NT2/D1 (cell line): Measurements from ENCODE around the gene CH25H.

Experiments
- SUZ12 ChIP-seq: IDR thresholded peaks from 2 replicates; pipeline ENCODE4 v1.6.1; 2011; ENCODE audit not compliant: insufficient read length, insufficient read depth; ENCODE audit errors: extremely low read depth
- YY1 ChIP-seq: IDR thresholded peaks from 2 replicates; pipeline ENCODE4 v1.6.1; 2011; ENCODE audit not compliant: insufficient read length, insufficient read depth
- ZNF274 ChIP-seq: IDR thresholded peaks from 2 replicates; pipeline ENCODE4 v1.6.1; 2011; ENCODE audit warnings: mild to moderate bottlenecking, low read depth, low read length

DNA sequence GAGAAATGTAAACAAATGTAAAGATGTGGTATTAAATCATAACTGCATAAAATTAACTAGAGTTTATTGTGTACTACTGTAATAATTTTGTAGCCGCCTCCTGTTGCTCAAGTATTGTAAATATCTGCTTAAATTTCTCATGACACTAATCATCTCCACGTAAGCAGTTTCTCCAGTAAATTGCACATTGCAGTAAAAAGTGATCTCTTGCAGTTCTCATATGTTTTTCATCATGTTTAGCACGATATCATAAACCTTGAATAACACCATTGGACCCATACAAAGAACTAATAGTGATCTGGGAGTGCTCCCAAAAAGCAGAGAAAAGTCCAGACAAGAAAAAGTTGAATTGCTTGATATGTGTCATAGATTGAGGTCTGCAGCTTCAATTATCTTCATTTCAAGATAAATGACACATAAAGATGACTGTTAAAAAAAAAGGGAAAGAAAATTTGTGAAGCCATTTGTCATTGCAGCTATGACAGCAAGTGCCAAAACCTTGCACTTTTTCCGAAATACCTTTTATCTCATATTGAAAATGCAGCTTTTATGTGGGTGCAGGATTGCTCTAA, 29.2 kb upstream of the CH25H start:
- TF ChIP-seq YY1 (no peak), SUZ12 (no peak), ZNF274 (no peak)
